Fibroblast of peridontal ligament (primary cell): Measurements from ENCODE around the gene PRDM7.
A peak's percentile ranks its signal among the peaks of the same experiment; 100 is the strongest.
"Not testable (repeated sequence)": the region's sequence is repeated elsewhere in the genome, so short reads cannot be mapped to it uniquely, and the experiment has no call there.

Experiments used
- DNase-seq: peaks from one replicate; pipeline ENCODE4 v3.0.0-alpha.2; 2010; ENCODE audit errors: extremely low read depth

PRDM7 gene

DNA sequence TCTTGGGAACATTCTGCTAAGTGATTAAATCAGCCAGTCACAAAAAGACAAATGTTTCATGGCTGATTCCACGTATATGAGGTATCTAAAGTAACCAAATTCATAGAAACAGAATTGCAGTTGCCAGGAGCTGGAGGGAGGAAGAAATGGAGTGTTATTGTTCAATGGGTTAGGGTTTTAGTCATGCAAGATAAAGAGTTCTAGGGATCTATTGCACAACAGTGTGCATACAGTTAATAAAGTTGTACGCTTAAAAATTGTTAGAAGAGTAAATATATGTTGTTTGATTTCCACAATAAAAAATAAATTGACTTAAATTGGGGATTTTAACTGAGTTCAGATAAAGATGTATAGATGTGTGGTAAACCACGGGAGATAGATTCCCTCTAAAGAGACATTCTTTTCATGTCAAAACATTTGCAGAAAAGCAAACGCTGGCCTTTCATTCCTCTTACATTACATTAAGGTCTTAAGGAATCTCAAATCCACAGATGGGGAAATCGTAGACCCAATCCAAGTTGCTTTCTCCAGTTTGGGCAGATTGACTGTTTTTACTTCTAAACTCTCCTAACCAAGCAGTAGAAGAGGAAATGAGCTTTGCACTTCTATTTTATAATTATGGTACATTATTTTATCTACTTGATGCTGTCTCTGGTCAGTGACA is 4.6 kb downstream of the PRDM7 start:
- peak; percentile 6 for DNase-seq

DNA sequence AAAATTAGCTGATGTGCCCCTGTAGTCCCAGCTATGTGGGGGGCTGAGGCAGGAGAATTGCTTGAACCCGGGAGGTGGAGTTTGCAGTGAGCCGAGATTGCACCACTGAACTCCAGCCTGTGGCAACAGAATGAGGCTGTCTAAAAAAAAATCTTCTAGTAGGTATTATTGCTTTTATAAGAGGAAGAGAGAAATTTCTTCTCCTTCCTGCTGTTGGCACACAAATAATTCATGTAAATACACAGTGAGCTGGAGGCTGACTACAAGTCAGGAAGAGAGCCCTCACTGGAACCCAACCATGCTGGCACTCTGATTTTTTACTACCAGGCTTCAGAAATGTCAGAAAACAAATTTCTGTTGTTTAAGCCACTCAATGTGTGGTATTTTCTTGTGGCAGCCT is 6.7 kb downstream of the PRDM7 start:
- DNase-seq = no peak

DNA sequence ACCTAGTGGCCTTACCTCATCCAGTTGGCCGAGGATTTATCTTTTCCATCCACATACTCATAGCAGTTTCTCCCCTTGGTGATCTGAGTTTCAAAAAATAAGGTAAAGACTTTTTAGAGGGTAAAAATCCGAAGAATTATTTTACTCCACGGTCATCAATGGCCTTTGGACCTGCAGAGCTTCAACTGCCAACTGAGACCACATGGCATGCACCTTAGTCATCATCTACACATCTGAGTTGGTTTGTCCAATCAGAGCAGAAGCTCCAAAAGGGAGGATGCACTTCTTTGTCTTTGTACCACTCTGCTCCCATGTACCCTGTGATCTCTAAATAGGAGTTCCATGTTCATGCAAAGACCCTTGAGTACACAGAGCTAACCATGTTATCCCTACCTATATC is 15.7 kb downstream of the PRDM7 start:
- no peak for DNase-seq

GRCh38 chr16:90057738-90058173 is 19.4 kb downstream of the PRDM7 start:
- no peak for DNase-seq

DNA sequence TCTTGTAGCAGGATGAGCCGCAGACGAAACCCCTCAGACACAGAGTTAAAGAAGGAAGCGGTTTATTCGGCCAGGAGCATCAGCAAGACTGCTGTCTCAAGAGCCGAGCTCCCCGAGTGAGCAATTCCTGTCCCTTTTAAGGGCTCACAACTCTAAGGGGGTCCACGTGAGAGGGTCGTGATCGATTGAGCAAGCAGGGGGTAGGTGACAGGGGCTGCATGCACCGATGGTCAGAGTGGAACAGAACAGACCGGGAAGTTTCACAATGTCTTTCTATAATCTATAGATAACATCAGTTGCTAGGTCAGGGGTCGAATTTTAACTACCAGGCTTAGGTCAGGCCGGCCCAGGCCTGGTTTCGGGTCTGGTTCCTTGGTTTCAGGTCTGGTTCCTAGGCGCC is 20.6 kb downstream of the PRDM7 start:
- DNase-seq = not testable (repeated sequence)

- DNase-seq = no peak
These were observed 21.8 kb downstream of the PRDM7 start for GRCh38 chr16:90055371-90055770.

DNA sequence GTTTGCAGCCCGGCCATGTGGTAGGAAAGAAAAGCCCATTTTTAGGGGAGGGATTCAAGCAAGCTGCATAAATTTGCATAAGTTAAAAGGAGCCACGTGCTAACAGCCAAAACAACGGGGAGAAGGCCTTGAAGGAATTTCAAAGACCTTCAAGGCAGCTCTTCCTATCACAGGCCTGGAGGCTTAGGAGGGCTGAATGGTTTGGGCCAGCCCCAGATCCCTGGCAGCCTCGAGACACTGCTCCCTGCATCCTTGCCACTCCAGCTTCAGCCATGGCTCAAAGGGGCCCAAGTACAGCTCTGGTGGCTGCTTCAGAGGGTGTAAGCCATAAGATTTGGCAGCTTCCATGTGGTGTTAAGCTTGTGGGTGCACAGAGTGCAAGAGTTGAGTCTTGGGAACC is 22.6 kb downstream of the PRDM7 start:
- no peak for DNase-seq

- no peak for DNase-seq
These were observed 23.1 kb downstream of the PRDM7 start for GRCh38 chr16:90053902-90054500.

GRCh38 chr16:90050969-90051368 is 26.2 kb downstream of the PRDM7 start:
- DNase-seq = no peak

DNA sequence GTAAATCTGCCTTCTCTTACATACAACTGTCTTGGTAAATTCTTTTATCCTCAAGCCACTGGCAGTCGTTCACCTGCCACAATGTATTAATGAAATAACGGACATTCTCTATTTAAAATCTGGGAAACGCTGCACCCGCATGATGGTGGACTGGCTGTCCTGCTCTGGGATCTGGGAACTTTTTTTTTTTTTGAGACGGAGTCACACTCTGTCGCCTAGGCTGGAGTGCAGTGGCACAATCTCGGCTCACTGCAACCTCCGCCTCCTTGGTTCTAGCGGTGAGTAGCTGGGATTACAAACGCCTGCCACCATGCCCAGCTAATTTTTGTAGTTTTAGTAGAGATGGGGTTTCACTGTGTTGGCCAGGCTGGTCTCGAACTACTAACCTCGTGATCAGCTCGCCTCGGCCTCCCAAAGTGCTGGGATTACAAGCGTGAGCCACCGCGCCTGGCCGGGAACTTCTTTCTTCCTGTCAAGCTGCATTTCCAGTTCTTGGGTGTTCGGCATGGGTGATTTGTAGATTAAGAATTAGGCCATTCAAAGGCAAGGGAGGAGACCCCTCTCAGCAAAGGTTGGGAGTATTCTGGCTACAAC is 28.3 kb downstream of the PRDM7 start:
- DNase-seq = no peak

GRCh38 chr16:90048347-90048722 is 28.8 kb downstream of the PRDM7 start:
- no peak for DNase-seq

- DNase-seq = no peak
These were observed 29.3 kb downstream of the PRDM7 start for GRCh38 chr16:90047714-90048346.

DNA sequence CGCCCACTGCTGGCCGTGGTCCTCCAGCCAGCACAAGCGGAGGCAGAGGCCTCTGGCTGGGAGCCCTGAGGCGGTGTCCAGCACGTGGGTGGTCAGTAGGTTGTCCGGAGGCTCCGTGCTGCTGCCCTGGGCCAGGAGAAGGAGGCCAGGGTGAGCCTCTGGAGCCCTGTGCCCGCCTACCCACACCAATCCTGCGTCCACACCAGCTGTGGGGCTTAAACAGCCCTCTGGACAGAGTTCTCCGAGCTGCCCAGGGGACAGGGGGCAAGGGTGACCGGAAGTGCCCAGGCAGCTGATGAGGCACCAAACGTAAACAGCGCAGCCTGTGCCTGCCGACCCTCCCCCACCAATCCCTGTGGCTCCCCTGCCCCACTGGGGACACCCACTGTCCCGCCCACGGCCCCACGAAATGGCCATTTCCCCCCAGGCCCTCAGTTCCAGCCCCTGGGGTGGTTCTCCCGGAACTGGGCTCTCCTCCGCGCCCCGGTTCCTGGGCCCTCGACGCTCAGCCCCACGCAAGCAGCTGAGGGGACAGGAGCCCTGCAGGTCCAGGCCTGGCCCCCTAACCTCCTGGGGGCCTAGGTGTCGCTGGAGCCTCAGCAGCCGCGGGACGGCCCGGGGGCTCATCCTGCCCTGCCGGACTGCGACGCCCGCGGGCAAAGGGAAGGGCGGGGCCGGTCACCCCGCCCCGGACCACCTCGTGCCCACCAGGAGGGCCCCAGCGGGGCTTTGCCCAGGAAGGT is 30.0 kb downstream of the PRDM7 start:
- peak; percentile 26 for DNase-seq

DNA sequence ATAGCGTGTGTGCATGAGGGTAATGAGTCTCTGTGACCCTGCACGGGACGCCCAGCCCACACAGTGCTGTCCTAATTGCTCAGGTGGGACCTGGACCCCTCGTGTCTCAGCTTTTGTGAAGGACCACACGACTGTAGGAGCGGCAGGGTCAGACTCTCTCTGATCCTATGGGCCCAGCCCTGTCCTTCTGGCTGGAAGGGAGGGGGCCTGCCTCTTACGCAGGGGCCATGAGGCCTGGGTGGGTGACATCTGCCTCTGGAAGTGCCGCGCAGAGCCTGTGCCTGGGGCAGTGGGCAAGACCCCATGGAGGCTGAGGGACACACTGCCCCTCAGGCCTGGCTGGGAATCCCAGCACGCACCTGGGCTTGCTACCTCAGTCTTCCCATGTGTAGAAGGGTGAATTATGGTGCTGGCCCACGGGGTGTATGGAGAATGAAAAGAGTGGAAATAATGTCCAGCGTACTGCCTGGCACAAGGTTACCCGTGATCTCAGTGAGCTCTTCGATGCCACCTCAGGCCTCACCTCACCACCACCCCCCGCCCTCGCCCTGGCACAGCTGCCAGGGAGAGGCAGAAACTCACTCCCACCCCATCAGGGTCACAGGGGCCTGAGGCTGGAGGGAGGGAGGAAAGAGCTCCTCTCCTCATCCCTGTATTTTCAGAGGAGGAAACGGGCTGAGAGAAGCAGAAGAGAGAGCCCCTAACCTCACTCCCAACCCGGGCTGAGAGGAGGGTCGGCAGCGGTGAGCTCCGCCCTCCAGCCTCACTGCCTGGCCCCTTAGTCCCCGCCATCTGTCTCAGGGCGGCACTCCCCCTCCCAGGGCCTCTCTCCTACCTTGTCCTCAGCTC is 30.8 kb downstream of the PRDM7 start:
- DNase-seq = no peak

DNA sequence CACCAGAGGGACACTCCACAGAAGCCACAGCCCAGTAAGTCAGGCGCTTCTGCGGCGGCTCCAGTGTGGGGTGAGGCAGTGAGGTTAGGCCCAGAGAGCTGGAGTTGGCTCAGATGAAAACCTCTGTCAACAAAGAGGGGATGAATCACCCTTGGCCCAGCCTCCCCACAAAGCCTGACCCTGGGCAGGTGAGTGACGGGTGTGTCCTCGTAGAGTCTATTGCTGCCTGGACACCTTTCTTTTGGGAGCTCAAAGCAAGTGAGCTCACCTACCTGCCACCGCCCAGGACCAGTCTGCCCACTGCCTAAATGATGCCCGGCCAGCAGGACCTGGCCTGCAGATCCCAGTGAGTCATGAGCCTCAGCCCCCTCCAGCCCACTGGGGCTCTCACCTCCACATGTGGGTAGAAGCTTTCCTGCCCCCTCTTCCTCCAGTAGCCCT is 33.0 kb downstream of the PRDM7 start:
- no peak for DNase-seq

DNA sequence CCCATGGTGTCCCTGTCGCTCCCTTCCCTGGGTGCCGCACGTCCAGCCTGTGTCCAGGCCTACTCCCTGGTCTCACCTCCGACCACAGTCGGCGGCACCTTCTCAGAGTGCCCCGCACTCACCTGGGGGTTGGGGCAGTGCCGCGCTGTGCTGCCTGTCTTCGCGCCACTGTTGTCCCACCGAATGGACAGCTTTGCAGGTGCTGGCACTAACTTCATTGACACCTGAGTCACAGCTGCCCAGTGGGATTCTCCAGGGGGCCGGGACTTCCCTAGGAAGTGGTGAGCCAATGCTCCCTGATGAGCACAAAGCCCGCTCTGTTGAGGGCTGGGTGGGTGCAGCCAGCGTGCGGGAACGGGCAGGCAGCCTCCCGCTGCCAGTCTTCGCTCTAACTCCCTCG is 33.6 kb downstream of the PRDM7 start:
- no peak for DNase-seq

GRCh38 chr16:90042946-90043514 is 34.1 kb downstream of the PRDM7 start:
- no peak for DNase-seq

- DNase-seq = no peak
These were observed 35.1 kb downstream of the PRDM7 start for GRCh38 chr16:90041896-90042473.

DNA sequence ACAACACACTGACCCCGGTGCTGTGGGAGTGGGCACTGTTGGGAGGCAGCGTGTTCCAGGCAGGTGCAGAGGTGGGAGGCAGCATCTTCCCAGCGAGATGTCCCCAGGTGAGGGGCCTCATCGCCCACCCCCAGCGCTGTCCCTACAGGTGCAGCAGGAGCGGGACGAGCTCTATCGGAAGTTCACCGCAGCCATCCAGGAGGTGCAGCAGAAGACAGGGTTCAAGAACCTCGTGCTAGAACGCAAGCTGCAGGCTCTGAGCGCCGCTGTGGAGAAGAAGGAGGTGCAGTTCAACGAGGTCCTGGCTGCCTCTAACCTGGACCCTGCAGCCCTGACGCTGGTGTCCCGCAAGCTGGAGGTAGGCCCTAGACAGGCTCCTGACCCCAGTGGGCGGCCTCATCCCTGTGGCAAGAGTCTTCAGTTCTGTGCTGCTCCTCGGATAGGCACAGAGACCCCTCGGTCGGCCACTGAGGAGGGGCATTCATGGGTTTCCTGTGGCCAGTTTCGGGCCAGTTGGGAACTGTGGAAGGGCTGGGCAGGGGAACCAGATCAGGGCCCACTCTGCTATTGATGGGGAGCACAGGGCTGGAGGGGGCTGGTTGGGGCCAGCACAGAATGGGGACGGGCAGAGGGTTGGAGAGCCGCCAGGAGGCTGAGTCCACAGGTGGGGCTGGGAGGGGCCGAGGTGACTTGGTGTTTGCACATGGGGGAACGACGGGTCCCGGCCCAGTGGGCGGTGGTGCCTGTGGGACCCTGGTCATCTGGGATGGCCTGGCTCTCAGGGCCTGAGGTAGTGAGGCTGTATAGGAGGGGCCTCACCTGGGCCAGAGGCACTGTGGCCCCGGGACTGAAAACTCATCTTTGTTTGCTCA is 36.7 kb downstream of the PRDM7 start:
- DNase-seq = no peak

GRCh38 chr16:90037276-90037675 is 39.9 kb downstream of the PRDM7 start:
- no peak for DNase-seq
